RCC 7860 (cell line): ENCODE measurements around the gene FAM193A.
"Not testable (repeated sequence)": the region's sequence is repeated elsewhere in the genome, so short reads cannot be mapped to it uniquely, and the experiment has no call there.

ENCODE experiments used
- DNase-seq: peaks from one replicate; pipeline ENCODE4 v3.0.0-alpha.2; 2015; ENCODE audit warnings: low spot score
- FAIRE-seq: peaks from 2 replicates; lab custom pipeline; 2012; peaks lifted over from hg19 to GRCh38; lab: Jason Lieb, UNC

FAM193A gene

DNA sequence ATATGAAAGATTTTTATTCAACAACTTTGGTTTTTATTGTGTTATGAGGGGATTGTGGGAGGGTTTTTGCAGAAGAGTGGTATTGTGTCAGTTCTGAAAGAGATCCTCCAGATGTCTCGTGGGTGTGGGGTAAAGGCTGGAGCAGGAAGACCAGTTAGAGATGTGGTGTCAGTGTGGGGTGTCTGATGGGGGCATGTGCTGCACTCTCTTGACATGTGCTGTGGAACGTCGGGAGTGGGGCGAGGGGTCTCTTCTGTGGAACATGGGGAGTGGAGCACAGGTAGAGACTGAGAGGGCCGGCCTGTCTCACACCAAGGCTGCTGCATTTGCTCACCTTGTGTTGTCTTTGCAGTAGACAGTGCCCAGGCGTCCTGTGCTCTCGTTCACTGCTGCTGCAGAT lies 37.6 kb downstream of the FAM193A start:
- FAIRE-seq (no peak), DNase-seq (no peak)

DNA sequence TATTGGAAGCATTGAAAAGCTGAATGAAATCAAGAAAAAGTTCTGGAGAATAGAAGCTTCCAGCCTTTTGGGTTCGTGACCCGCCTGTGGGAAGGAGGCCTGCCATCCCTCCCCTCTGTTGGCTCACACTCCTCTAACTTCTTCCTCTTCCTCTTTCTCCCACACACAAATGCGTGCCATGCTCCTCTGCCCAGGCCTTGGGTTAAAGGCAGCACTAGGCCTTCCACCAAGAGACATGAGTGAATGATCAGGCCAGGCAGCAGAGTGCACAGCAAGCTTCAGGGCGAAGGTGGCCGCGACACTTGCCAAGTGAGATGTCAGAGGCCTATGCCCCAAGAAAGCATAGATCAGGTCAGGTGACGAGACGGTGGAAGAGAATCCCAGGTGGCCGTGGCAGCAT lies 38.4 kb downstream of the FAM193A start:
- no peak for FAIRE-seq
- DNase-seq = no peak

DNA sequence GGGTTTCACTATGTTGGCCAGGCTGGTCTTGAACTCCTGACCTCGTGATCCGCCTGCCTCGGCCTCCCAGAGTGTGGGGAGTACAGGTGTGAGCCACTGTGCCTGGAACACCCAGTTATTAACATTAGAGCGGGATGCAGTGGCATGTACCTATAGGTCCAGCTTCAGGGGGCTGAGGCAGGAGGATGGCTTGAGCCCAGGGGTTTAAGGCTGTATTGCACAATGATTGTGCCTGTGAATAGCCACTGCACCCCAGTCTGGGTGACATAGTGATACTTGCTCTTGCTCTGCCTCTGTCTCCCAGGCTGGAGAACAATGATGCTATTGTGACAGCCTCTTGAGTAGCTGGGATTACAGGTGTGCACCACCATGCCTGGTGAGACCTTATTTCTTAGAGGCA lies 39.8 kb downstream of the FAM193A start:
- FAIRE-seq (no peak), DNase-seq (no peak)

DNA sequence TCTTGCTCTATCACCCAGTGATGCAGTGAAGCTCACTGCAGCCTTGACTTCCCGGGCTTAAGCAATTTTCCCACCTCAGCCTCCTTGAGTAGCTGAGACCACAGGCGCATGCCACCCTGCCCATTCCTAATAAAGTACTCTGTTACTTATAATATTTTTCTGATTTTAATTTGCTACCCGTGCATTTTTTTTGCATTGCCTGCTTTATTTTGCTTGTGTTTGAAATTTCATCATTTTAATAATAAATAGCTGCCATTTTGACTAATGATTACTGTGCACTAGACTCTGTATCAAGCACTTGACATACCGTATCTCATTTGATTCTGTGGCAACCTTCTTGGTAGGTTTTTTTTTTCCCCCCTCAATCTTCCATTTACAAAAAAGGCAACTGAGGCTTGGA lies 41.7 kb downstream of the FAM193A start:
- DNase-seq (no peak), FAIRE-seq (no peak)

DNA sequence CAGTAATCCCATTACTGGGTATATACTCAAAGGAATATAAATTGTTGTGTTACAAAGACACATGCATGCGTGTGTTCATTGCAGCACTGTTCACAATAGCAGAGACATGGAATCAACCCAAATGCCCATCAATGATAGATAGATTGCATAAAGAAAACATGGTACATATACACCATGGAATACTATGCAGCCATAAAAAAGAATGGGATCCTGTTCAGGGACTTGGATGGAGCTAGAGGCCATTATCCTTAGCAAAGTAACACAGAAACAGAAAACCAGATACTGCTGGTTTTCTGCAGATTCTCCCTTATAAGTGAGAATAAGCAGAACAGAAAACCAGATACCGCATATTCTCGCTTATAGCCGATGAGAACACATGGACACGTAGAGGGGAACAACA lies 43.5 kb downstream of the FAM193A start:
- FAIRE-seq = no peak
- DNase-seq = no peak

DNA sequence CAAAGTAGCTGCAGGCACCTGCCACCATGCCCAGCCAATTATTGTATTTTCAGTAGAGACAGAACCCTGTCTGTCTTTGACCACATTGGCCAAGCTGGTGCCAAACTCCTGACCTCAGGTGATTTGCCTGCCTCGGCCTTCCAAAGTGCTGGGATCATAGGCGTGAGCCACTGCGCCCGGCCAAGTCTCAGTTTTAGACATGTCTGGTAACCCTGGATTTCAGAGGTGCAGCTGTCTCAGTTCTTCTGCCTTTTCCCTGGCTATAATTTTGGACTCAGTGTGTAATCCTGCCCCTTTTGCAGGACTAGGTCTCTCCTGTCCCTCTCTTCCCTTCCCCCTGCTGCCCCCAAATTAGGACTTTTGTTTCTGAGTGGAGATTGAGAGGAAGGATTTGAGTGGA lies 46.6 kb downstream of the FAM193A start:
- DNase-seq (no peak), FAIRE-seq (no peak)

DNA sequence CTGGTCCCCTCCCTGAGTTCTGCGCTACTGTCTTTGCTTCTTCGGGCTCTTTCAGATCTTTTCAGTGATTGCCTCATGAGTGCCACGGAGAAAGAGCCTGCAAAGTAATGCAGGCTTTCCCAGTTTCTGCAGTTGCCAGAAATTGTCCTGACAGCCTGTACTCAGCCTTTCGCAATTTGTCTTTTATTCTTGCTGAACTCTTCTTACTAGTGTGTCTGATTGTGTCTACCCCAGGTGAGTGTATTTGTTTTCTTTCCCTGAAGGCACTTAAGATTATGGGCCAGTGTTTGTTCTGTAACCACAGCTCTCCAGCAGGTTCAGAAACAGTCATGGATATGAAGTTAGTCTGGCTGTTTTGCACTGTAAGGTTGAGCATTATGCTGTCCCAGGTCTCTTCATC lies 47.1 kb downstream of the FAM193A start:
- no peak for DNase-seq
- FAIRE-seq = no peak

DNA sequence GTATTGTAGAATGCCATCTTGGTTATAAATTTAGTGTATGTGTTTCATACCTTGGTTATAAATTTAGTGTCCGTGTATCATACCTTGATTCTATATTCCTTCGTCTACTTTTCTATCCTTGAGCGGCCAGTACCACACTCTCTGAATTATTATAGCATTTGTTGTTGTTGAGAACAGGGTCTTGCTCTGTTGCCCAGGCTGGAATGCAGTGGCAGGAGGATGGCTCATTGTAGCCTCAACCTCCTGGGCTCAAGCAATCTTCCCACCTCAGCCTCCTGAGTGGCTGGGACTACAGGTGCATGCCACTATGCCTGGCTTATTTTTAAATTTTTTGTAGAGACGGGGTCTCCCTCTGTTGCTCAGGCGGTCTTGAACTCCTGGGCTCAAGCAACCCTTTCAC lies 50.1 kb downstream of the FAM193A start:
- no peak for DNase-seq
- FAIRE-seq = no peak

DNA sequence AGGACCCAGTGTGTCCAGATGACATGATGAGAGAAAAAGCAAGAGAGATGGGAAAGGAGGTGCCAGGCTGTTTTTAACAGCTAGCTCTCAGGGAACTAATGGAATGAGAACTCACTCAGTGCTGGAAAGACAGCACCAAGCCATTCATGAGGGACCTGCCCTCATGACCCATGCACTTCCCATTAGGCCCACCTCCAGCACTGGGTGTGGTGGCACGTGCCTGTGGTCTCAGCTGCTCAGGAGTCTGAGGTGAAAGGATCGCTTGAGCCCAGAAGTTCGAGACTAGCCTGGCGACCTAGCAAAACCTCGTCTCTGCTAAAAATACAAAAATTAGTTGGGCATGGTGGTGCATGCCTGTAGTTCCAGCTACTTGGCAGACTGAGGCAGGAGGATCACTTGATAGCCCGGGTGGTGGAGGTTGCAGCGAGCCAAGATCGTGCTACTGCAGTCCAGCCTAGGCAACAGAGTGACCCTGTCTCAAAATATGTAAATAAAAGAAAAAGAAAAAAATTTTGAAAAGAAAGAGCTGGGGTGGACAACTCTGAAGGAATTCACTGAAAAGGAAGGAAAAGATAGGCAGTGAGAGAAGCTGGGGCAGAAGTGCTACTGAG lies 50.9 kb downstream of the FAM193A start:
- no peak for DNase-seq
- FAIRE-seq = no peak

DNA sequence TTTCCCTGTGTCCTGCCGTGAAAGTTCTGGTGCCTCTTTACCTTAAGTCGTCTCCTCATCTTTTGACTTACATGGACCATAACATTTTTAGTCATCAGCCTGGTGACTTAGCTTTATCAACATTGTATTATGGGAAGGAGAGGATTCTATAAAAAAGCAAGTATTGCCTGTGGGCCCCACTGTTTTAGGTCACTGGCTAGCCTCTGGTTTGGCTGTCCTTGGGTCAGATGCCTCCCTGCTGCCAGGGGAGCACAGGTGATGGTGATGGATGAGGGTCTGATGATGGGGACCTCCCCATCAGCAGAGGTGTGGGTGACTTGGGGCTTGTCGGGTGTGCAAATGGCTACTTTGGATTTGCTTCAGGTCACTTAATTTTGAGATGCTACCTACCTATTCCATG lies 51.8 kb downstream of the FAM193A start:
- FAIRE-seq (no peak), DNase-seq (no peak)

DNA sequence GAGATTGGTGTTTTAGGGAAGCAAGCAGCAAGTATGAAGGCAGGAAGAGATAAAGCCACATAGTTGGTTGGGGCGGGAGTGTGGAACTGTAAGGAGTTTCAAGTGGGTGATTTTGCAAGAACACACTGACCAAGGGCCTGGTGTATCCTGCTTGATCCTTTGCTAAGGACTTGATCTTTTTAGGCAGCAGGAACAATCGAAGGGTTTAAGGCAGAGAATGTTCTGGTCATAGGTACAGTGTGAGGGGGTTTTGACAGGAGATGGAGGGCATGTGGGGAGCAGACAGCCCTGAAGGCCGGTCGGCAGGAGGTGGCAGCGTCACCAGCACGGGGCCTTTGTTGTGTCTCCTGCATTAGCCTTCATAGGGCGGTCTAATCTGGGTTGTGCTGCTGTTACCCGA lies 54.7 kb downstream of the FAM193A start:
- no peak for DNase-seq
- no peak for FAIRE-seq

DNA sequence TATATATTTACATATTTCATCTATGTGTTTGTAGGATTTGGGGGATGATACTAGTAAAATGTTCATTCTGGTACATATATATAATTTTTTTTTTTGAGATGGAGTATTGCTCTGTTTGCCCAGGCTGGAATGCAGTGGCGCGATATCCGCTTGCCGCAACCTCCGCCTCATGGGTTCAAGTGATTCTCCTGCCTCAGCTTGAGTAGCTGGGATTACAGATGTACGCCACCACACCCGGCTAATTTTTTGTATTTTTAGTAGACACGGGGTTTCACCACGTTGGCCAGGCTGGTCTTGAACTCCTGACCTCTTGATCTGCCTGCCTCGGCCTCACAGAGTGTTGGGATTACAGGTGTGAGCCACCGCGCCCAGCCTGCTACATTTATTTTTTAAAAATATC lies 55.6 kb downstream of the FAM193A start:
- DNase-seq, FAIRE-seq: not testable (repeated sequence)

DNA sequence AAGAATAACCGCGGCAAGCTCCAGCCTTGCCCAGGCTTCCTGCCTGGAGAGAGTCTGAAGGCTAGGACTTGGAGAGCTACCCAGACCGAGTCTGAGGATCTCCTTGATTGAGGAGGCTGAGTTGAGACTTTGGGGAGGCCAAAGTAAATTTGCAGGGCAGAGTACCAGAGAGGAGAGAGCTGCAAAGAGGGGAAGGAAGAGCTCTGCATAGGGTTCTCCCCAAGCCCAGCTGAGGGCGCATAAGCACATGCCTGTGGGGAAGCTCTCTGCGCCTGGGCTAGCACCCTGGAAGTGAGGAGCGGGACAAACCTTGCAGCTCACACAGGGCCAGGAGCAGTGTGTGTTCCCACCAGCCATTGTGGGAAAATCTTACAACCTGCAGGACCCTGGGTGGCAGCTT lies 56.1 kb downstream of the FAM193A start:
- DNase-seq = no peak
- no peak for FAIRE-seq

DNA sequence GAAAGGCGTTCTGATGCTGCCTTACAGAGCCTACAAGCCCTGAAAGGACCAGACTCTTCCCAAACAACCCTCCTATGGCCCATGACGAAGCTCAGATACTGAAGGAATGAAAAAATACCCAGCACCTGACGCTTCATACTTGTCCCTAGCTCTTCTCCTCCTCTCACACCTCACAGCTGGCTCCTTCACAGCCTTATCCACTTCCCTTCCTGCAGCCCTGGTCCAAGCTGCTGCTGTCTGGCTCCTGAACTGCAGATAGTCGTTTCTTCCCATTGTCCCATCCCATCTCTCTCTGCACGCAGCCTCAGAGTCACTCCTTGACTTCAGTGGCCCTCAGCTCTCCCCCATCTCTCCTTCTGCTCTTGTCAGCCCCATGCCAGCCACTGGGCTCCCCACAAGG lies 56.6 kb downstream of the FAM193A start:
- FAIRE-seq (no peak), DNase-seq (no peak)

DNA sequence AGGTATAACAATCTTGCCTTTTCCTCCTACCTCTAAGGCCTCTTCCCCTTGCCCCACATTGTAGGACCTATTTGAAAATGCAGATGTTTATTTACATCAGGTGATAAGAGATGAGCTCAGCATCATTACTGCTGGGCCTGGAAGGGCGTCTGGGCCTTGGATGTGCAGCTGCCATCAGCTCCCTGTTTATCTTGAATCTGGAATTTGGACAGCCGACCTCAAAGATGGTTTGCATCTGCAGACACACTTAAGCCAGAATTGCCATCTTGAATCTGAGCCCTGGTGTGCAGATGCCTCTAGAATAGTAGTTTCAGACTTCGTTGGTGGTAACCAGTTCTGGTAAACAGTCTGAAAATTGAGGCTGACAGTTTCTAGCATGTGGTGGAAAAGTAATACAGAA lies 59.0 kb downstream of the FAM193A start:
- DNase-seq (no peak), FAIRE-seq (no peak)

DNA sequence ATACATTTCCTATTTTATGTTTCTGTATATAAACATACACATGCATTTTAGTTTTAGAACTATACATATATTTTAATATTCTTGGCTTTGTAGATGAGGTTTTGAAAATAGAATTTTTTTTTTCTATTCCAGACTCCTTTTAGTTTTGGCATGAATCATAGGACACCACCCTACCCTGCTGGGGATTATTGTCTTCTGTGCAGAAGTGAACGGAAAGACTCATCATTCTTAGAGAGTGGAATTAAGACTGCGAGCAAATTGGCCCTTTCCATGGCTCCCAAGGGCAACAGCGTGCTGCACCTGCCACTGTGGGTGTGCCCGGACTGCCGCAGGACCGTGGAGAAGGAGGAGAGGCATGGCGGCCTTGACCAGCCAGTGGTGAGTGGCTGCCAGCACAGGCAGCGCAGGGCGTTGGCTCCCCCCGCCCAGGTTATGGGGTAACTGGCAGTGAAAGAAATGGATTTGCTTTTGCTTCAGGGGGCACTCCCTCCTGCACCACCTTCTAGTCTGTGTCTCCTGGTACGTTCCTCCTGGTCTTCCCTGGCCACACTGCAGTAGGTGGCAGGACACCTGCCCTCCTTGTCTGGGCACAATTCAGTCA lies 59.6 kb downstream of the FAM193A start:
- DNase-seq (no peak), FAIRE-seq (no peak)

DNA sequence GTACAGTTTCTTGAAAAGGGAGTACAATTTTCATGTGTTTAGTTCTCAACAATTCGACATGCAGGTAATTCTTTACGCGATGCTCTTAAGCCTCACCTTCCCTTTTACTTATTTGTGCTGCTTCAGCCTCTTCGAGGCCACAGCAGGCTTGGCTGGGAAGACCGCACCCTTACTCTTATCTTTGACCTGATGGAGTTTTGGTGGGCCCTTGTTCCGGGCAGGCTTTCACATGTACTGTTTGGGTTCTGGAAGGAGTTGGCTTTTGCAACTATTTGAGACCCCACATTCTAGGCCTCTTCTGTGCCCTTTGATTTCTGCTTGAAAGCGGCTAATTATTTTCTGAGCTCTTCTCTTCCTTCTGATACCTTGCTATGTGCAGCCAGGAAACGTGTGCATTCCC lies 60.2 kb downstream of the FAM193A start:
- FAIRE-seq (no peak), DNase-seq (no peak)

DNA sequence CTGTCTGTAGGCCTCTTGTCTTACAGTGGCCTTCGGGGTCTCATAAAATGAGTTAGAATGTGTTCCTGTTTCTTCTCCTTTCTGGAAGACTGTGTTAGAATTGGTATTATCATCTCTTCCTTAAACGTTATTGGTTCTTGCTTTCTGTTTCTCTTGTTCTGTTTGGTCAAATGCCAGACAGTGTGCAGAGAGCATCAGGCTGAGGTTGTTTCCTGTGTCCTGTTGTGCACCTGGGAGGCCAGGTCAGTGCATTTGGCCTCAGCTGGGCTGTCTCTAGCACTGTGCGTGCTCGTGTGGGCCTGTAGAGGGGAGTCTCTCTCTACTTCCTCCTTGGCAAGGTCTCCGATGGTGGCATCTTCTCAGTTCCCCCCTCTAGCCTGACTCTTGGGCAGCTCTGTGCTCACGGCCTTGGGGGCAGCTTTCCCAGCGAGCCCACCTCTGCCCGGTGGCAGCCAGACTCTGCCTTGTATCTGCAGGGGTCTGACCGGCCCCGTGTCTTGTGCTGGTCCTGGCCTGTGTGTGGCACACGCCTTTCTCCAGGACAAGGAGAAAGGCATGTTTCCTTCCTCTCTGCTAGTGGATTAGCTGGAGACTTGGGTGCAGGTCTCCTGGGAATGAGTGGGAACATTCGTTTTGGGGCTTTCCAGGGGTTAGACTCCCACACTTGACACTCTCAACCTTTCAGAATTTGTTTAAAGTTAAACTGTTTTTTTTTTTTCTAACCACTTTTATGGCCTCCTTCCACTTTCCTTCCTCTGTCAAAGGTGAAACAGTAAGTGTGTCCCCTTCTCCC lies 62.3 kb downstream of the FAM193A start:
- FAIRE-seq = no peak

DNA sequence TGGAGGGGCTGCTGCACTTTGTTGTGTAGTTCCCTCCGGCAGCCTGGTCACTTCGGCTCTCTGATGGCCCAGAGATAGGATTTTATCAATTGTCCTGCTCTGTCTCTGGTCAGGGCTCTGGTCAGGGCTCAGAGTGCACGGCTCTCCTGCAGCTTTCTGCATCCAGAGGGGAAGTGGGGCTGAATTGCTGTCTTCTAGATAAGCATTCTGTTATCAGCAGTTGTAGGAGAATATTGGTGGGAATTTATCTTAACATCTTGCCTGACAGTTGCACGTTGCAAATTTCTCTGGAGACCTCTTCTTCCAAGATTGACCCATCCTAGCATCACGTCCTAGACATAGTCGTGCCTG lies 62.8 kb downstream of the FAM193A start:
- DNase-seq (no peak), FAIRE-seq (no peak)

More for the DNA sequence above, 62.3 kb downstream of the FAM193A start:
- no peak for DNase-seq

DNA sequence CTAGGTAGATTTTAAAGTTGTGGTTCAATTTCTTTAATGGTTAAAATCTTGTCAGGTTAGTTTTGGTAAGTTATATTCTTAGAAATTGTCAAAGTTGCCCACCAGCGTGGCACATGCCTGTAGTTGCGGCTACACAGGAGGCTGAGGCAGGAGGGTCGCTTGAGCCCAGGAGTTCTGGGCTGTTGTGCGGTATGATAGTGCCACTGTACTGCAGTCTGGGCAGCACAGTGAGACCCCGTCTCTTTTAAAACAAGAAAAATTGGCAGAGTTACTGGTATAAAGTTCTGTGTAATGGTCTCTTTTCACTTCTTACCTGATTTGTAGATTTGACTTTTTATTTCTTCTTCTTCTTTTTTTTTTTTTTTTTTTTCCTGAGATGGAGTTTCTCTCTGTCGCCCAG lies 64.4 kb downstream of the FAM193A start:
- FAIRE-seq (no peak), DNase-seq (no peak)

DNA sequence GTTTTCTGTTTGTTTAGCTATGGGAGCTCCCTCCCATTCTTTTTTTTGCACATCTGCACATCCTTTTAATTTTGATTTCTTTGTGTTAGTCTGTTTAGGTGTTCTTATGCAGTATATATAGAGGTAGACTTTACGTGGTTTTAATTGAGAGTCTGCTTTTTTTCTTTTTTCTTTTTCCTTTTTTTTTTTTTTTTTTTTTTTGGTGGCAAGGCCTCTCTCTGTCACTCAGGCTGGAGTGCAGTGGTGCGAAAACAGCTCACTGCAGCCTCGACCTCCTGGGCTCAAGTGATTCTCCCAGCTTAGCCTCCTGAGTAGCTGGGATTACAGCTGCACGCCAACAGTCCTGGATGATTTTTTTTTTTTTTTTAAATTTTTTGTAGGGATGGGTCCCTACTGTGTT lies 68.2 kb downstream of the FAM193A start:
- FAIRE-seq (no peak), DNase-seq (no peak)

DNA sequence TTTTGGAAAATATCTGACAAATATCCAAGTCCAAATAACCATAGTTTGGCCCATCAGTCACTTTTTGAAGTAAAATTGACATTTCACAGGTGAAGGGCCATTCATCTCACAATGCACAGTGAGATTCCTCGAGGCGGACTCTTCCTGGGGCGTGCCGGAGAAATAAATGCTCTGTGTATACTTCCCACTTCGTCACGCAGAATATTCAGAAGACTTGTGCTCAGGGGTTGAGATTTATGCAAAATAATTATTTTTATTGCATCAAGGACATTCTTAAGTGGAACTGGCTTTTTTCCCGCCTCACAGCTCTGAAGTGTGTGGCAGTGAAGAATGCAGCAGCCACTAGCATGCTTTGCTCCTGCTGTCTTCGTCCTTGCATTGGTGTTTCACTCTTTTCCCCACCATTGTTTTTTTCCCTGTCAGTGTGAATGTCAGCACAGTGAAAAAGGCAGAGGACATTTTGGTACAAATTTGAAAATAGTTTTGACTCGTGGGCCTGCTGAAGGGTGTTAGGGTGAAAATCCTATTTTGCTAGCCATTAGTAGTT lies 70.6 kb downstream of the FAM193A start:
- FAIRE-seq (no peak), DNase-seq (no peak)
